Measurements from ENCODE around the gene MFN2. TPM values are rescaled to one million over a fixed set of nuclear protein-coding genes. Genes with fewer than 3 reads are reported as not detected.
A peak's percentile ranks its signal among the peaks of the same experiment; 100 is the strongest.

Gene MFN2
- total RNA-seq, 1 experiment from 2014 or later, result 72.6 TPM

- intact Hi-C loops (cut with micrococcal nuclease; ENCODE audit: unreplicated experiment), result loop anchor here (2.0 kb wide), 1 partner anchor 111 kb away; no protein-coding TSS in a partner anchor
- H3K79me2 ChIP-seq (ENCODE audit: low read depth), result 0 out of 2 replicates have a peak, but pooled peaks cover 5% of the 10 kb centered on the region
These were observed 39.7 kb downstream of the MFN2 start for GRCh38 chr1:12019858-12020509.

GRCh38 chr1:12021616-12022015 is 41.4 kb downstream of the MFN2 start:
- BruUV-seq (replicated peaks), result no TSS peak
- no peak overlapping the region for H3K27ac ChIP-seq
- TF ChIP-seq CTCF (conservative IDR thresholded peaks at IDR 0.05) (no peak), EZH2 (IDR thresholded peaks at IDR 0.05; ENCODE audit: low read depth) (no peak)
- H3K4me3 ChIP-seq, result no peak overlapping the region
- intact Hi-C loops (cut with micrococcal nuclease; ENCODE audit: unreplicated experiment), result no loop called here
- no peaks in the 10 kb centered on the region for H3K9me2 ChIP-seq (ENCODE audit: insufficient read depth)
- no peaks in the 10 kb centered on the region for H4K20me1 ChIP-seq (ENCODE audit: insufficient read depth)
- no peaks in the 10 kb centered on the region; the same call in 1 of the 2 replicates for H3K4me1 ChIP-seq (replicated peaks; ENCODE audit: insufficient read depth)
- H3K9me3 ChIP-seq (ENCODE audit: insufficient read depth, low read depth), result no peaks in the 10 kb centered on the region
- DNase-seq, result no peak
- POLR2A ChIA-PET (ENCODE audit: unreplicated experiment), result interaction anchor here (0.6 kb wide), 1 partner anchor 989 kb away, joined by 3 read pairs; no protein-coding TSS in a partner anchor
- H3K4me2 ChIP-seq, result no peak overlapping the region
- H3K27me3 ChIP-seq (ENCODE audit: insufficient read depth, low read depth), result no peaks in the 10 kb centered on the region
- no peaks in the 10 kb centered on the region for H3K36me3 ChIP-seq (ENCODE audit: low read depth)
- CTCF ChIA-PET, result no interaction called here
- H3F3A ChIP-seq (ENCODE audit: insufficient read depth, low read depth), result no peaks in the 10 kb centered on the region
- H2AFZ ChIP-seq, result no peak overlapping the region
- H3K79me2 ChIP-seq (ENCODE audit: low read depth), result 0 out of 2 replicates have a peak, but pooled peaks cover 5% of the 10 kb centered on the region

More at GRCh38 chr1:12019858-12020509, 39.7 kb downstream of the MFN2 start:
- H3K9me2 ChIP-seq (ENCODE audit: insufficient read depth), result no peaks in the 10 kb centered on the region
- no peaks in the 10 kb centered on the region for H4K20me1 ChIP-seq (ENCODE audit: insufficient read depth)
- POLR2A ChIA-PET (ENCODE audit: unreplicated experiment), result interaction anchor here (0.5 to 2.0 kb wide), 3 partner anchors 110 to 1768 kb away, joined by 5 to 33 read pairs (median 9); no protein-coding TSS in a partner anchor
- H3K9me3 ChIP-seq (ENCODE audit: insufficient read depth, low read depth), result no peaks in the 10 kb centered on the region
- H3F3A ChIP-seq (ENCODE audit: insufficient read depth, low read depth), result no peaks in the 10 kb centered on the region; the same call in 1 of the 2 replicates
- H3K27ac ChIP-seq, result no peak overlapping the region
- H3K4me2 ChIP-seq, result peak overlapping the region; percentile 80
- no peaks in the 10 kb centered on the region; the same call in 1 of the 2 replicates for H3K4me1 ChIP-seq (replicated peaks; ENCODE audit: insufficient read depth)
- TF ChIP-seq EZH2 (IDR thresholded peaks at IDR 0.05; ENCODE audit: low read depth), result no peak
- no peak for TF ChIP-seq CTCF (conservative IDR thresholded peaks at IDR 0.05)
- CTCF ChIA-PET, result no interaction called here
- H3K4me3 ChIP-seq, result peak overlapping the region; percentile 74
- DNase-seq, result no peak
- TSS peak; percentile 55 for BruUV-seq (replicated peaks)
- no peaks in the 10 kb centered on the region for H3K36me3 ChIP-seq (ENCODE audit: low read depth)
- H2AFZ ChIP-seq, result peak overlapping the region; percentile 87
- H3K27me3 ChIP-seq (ENCODE audit: insufficient read depth, low read depth), result no peaks in the 10 kb centered on the region

GRCh38 chr1:12022036-12022435 is 41.8 kb downstream of the MFN2 start:
- intact Hi-C loops (cut with micrococcal nuclease; ENCODE audit: unreplicated experiment), result no loop called here
- no peaks in the 10 kb centered on the region for H4K20me1 ChIP-seq (ENCODE audit: insufficient read depth)
- CTCF ChIA-PET, result no interaction called here
- BruUV-seq (replicated peaks), result no TSS peak
- no peaks in the 10 kb centered on the region for H3K27me3 ChIP-seq (ENCODE audit: insufficient read depth, low read depth)
- no peak overlapping the region for H3K4me3 ChIP-seq
- H3K4me2 ChIP-seq, result no peak overlapping the region
- H3K27ac ChIP-seq, result no peak overlapping the region
- H3K4me1 ChIP-seq (replicated peaks; ENCODE audit: insufficient read depth), result no peaks in the 10 kb centered on the region; the same call in 1 of the 2 replicates
- no peak for DNase-seq
- no peaks in the 10 kb centered on the region for H3K9me3 ChIP-seq (ENCODE audit: insufficient read depth, low read depth)
- H3F3A ChIP-seq (ENCODE audit: insufficient read depth, low read depth), result no peaks in the 10 kb centered on the region
- H2AFZ ChIP-seq, result no peak overlapping the region
- H3K9me2 ChIP-seq (ENCODE audit: insufficient read depth), result no peaks in the 10 kb centered on the region
- H3K36me3 ChIP-seq (ENCODE audit: low read depth), result no peaks in the 10 kb centered on the region
- H3K79me2 ChIP-seq (ENCODE audit: low read depth), result 0 out of 2 replicates have a peak, but pooled peaks cover 5% of the 10 kb centered on the region
- TF ChIP-seq CTCF (conservative IDR thresholded peaks at IDR 0.05) (no peak), EZH2 (IDR thresholded peaks at IDR 0.05; ENCODE audit: low read depth) (no peak)
- POLR2A ChIA-PET (ENCODE audit: unreplicated experiment), result interaction anchor here (0.6 kb wide), 2 partner anchors 16 to 990 kb away, joined by 3 to 4 read pairs; no protein-coding TSS in a partner anchor
